CD4-positive, alpha-beta T cell treated with Interleukin-6 at 100 ng/mL for 8 hours (primary cell): ENCODE data around the gene ROPN1L.

Experiments
- DNase-seq: peaks from one replicate; pipeline ENCODE4 v3.0.0-alpha.2; 2020; ENCODE audit warnings: mixed read lengths, low spot score

Gene ROPN1L

GRCh38 chr5:10427978-10428377 is 13.7 kb upstream of the ROPN1L start:
- no peak for DNase-seq

GRCh38 chr5:10431415-10431814 is 10.3 kb upstream of the ROPN1L start:
- DNase-seq, result no peak

- no peak for DNase-seq
Observed at GRCh38 chr5:10432059-10433008, 9.3 kb upstream of the ROPN1L start.

GRCh38 chr5:10434392-10434791 is 7.3 kb upstream of the ROPN1L start:
- no peak for DNase-seq

- DNase-seq, result no peak
Observed at GRCh38 chr5:10438301-10438700, 3.4 kb upstream of the ROPN1L start.

- no peak for DNase-seq
Observed at GRCh38 chr5:10439692-10440091, 2.0 kb upstream of the ROPN1L start.

- DNase-seq, result no peak
Observed at GRCh38 chr5:10440367-10440990, 1.2 kb upstream of the ROPN1L start.

- DNase-seq, result no peak
Observed at GRCh38 chr5:10441992-10442435, 335 bp downstream of the ROPN1L start.

GRCh38 chr5:10442576-10442975 is 897 bp downstream of the ROPN1L start:
- no peak for DNase-seq

- peak; percentile 45 for DNase-seq
Observed at GRCh38 chr5:10445352-10445751, 3.7 kb downstream of the ROPN1L start.

GRCh38 chr5:10446490-10446889 is 4.8 kb downstream of the ROPN1L start:
- DNase-seq, result no peak

GRCh38 chr5:10447041-10447440 is 5.4 kb downstream of the ROPN1L start:
- no peak for DNase-seq

- DNase-seq, result no peak
Observed at GRCh38 chr5:10448754-10449360, 7.2 kb downstream of the ROPN1L start.

GRCh38 chr5:10451137-10451824 is 9.6 kb downstream of the ROPN1L start:
- no peak for DNase-seq

- peak; percentile 57 for DNase-seq
Observed at GRCh38 chr5:10452768-10453331, 11.2 kb downstream of the ROPN1L start.

- DNase-seq, result no peak
Observed at GRCh38 chr5:10453545-10453944, 11.9 kb downstream of the ROPN1L start.

GRCh38 chr5:10454591-10455276 is 13.1 kb downstream of the ROPN1L start:
- DNase-seq, result no peak

- no peak for DNase-seq
Observed at GRCh38 chr5:10455277-10455670, 13.6 kb downstream of the ROPN1L start.

GRCh38 chr5:10456583-10457420 is 15.1 kb downstream of the ROPN1L start:
- DNase-seq, result no peak
